ENCODE measurements around the gene TRIO.

TRIO gene

DNA sequence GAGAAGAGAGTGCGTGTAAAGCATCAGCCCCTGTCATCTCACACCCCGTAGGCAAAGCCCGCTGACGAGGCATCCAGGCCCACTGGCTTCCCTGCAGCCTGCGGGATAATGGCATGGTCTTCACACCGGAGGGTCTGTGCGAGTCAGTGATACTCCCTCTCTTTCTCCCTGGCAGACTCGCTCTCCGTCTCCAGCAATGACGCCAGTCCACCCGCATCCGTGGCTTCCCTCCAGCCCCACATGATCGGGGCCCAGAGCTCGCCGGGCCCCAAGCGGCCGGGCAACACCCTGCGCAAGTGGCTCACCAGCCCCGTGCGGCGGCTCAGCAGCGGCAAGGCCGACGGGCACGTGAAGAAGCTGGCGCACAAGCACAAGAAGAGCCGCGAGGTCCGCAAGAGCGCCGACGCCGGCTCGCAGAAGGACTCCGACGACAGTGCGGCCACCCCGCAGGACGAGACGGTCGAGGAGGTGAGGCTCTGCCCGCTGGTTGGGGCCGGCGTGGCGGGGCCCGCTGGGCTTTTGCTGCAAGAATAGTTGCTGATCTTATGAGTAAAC, 317.8 kb downstream of the TRIO start:
- no peak for DNase-seq (ENCODE audit: low read depth)

DNA sequence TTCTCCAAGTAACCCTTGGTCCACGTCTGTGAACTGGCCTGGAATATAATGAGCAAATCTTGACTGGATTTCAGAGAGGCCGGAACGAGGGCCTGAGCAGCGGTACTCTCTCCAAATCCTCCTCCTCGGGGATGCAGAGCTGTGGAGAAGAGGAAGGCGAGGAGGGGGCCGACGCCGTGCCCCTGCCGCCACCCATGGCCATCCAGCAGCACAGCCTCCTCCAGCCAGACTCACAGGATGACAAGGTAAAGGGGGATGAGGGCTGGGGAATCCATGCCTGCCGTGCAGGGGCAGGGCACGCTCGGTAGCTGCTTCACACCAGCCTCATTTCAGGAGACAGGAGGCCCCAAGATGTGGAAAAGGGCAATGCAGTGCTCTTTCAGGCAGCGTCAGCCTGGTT, 319.5 kb downstream of the TRIO start:
- no peak for DNase-seq (ENCODE audit: low read depth)

DNA sequence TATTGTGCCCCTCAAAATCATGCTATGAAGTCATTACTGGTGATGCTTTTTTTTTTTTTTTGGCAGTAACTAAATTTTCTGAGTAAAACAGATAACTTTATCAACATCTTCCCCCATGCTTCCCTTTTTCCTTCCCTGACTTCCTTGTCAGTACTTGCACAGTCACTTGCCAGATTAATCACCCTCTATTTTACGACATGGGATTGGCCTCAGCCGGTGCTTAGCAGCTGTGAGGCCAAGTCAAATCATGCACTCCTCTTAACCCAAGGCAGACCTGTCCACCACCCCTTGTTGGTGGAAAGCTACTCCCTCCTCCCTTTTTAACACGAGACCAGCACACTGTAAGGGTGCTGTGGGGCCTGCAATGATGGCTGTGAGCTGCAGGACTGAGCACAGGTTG, 320.5 kb downstream of the TRIO start:
- peak; percentile 63 for DNase-seq (ENCODE audit: low read depth)

DNA sequence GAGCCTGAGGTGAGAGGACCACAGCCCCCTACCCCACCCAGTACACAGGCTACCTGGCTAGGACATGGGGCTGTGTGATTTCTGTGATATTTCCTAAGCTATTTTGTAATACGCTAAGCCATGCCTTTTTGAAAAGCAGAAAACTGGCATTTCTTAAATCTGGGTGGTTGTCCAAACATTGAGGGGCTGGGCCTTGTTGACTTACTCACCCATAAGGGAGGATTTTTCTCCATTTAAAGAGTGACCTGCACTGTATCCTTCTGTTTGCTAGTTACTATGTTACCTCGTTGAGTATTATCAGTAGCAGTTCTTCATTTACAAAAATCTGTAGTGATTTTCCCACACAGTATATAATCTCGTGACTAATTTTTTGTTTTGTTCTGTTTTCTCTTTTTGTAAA, 321.0 kb downstream of the TRIO start:
- DNase-seq (ENCODE audit: low read depth): no peak

DNA sequence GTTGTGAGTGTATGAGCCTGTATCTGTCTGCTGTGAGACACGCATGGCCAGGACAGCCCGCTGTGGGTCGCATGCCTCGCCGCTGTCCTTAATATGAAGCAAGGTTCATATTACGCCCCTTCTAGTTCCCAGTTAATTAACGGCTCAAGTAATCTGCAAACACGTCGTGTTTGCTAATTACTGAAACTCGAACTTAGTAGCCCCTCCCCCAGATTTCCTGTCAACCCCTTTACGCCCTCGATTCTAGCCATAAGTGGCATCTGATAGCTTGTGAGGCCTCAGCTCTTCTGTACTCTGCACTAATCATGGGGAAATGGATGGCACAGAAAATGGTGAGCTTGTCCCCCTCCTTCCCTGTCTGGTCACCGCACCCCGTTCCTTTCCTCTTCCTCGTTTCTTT, 321.5 kb downstream of the TRIO start:
- DNase-seq (ENCODE audit: low read depth): no peak

DNA sequence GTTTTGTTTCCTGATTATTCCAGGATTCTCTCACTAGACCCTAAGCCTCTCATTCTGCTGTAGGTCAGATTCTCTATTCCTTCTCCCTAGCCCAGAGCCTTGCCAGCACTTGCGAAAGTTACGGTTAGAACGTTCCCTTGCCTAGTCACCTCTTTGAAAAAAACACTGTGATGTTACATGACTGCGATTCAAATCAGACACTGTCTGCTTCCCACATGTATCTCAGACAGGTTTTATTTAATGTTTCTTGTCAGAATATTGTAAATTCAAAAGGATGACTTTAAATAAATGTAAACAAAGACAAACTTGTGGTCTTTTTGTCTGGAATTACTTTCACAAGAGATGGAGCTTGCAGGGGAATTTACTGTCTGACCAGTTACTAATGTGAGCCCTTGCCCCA, 322.0 kb downstream of the TRIO start:
- no peak for DNase-seq (ENCODE audit: low read depth)

DNA sequence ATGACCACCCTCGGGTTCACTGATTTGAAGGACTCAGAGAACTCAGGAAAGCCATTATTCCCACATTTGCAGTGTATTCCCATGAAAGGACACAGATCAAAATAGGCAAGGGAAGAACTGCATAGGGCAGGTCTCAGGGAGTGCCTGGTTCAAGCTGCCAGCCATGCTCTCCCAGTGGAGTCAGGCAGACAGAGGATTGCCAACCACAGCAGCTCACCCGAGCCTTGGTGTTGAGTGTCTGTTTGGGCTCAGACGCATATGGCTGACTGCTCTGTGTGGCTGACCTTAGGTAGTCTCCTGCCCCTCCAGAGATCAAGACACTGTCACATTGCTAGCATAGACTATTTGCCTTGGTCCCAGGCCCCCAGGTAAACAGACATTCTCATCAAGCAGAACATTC, 322.6 kb downstream of the TRIO start:
- DNase-seq (ENCODE audit: low read depth): no peak

DNA sequence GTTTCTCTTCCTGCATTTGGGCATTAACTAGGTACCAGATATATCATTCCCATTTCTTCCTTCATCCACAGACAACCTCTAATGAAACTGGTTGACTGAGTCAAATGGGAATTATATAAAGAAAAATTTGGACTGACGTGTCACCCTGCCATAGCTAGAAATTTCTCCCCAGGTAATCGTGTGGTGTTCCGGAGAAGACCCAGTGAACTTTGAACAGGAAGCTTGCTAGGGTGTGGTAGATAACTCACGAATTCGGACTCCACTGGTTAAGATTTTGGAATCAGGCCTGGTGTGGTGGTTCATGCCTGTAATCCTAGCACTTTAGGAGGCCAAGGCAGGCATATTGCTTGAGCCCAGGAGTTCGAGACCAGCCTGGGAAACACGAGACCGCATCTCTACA, 324.1 kb downstream of the TRIO start:
- DNase-seq (ENCODE audit: low read depth): no peak

DNA sequence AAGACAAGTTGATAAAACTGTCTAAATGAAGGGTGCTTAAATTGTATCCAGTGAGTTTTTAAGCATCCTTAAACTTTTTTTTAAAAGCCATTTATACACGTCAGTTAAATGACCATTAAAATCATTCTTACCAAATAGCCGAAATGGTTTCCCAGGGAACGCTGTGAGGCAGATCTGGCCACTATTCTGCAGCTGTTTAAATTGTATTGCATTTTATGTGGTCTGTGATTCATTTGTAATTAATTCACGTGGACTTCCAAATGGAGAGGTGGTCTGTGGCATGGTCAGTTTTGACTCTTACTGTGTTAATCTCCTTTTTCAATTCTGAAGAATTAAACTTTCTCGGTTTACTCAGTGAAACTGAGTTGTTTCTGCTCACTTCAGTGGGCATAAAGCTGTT, 324.7 kb downstream of the TRIO start:
- no peak for DNase-seq (ENCODE audit: low read depth)

DNA sequence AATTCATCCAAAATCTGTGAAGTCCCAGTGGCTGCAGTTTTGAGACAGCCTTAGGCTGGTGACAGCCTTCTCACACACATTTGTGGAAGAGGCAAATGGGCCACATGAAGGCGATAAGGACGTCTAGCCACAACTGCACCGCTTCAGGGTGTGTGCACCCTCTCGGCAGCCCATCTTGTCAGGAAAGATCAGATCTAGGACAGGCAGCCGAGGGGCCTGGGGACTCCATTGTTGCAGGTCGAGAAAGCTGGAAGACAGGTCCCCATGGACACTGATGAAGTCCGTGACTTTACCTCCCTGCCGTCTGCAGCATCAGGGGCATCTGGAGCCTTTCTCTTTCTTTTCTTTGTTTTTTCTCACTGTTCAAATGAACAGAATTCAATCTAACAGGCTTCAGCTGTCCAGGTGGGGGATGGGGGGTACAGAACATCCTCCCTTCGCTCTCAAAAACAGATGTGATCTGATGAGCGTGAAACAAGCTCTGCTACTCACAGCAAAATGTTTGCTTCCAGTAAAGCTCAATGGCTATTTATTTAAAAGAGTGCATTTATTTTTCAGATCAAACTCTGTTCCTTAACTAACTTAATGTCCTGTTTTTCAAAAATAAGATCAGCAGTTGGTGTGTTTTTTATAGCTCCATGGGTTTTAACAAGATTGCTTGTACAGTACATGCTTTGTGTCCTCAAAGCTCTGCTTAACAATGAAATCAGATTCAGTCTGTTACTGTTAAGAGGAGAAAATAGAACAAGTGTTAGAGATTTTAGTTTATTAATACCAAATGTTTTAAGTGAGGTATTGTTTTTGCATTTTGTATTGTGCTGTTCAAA, 326.6 kb downstream of the TRIO start:
- no peak for DNase-seq (ENCODE audit: low read depth)

DNA sequence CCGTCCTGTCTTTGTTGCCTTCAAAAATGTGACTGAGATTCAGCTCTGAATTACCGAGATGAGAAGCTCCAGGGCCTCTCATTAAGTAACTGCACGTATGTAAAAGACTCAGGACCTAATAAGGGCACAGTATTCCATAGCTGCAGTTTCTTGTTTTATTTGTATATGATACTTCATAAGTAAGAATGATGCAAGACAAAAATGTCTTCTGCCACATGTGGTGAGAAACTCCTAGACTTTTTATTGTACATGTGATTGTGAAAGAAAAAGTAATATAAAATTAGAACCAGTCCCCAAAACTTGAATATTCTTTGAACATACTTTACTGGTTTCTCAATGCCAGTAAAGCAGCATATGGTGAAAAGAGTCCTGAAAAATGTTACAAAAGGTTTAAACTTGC, 328.4 kb downstream of the TRIO start:
- no peak for DNase-seq (ENCODE audit: low read depth)

DNA sequence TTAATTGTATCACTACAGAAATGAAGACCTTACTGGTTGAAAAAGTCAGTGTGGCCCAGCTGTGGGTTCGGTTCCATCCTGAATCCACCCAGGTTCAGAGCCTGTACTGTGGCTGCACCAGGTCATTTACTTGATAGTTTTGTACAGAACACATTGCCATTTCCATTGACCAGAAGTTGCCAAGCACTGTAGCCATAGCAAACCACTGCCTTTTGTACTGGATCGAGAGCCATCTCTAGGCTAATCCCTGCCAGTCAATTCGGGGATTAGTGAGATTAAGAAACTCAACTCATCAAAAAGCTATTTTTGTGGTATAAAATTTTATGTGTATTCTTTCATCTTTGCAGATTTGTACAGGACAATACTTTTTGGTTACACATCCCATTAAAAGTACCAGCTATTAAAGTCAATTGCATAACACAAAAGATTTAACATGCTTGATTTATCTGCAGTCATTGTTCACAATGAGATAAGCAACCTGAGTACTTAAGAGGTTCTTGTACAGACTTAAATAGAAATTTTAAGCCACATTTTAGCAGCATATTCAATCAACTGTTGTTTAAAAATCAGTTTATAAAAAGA, 329.9 kb downstream of the TRIO start:
- no peak for DNase-seq (ENCODE audit: low read depth)

DNA sequence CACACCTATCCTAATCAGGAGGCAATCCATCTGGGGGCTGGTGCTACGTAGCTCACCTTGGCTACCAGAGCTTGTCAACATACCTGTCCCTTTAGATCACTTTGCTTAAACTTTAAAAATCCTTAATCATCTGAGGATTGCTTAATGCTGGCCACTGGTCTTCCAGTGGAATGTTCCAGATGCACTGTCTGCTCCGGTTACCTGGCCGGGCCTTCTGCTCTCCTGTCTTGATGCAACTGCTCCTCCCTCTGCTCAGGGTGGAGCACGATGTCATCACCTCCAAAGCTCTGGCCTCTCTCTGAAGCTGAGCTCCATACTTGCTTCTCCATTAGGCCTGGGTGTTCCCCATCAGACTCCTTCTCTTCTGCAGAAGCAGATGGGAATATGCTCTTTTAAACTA, 331.9 kb downstream of the TRIO start:
- DNase-seq (ENCODE audit: low read depth): no peak

DNA sequence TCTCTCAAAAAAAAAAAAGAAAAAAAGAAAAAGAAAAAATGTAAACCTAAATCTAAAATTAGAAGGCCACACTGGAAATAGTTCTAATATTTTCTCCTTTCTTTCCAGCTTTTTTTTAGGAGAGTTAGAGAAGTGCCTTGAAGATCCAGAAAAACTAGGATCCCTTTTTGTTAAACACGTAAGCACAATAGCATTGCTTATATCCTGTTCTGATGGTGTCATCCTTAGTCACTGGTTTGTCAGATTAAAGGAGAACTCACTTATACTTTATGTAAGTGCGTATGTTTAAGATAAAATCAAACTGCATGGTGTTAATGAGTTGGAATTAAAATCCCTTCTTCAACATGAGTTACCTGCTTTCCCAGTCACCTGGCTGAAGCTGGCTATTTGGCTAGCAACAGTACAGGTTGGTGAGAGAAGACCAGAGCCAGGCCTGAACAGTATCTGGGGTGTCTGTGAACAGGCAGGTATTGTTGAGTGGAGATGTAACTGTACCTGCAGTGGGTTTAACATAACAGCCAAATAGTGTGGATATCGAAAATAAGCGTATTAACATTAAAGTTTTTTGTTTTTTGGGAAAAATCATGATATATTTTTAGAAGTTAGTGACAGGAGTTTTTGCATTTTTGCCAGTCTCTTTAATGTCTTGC, 333.8 kb downstream of the TRIO start:
- peak; percentile 91 for DNase-seq (ENCODE audit: low read depth)

DNA sequence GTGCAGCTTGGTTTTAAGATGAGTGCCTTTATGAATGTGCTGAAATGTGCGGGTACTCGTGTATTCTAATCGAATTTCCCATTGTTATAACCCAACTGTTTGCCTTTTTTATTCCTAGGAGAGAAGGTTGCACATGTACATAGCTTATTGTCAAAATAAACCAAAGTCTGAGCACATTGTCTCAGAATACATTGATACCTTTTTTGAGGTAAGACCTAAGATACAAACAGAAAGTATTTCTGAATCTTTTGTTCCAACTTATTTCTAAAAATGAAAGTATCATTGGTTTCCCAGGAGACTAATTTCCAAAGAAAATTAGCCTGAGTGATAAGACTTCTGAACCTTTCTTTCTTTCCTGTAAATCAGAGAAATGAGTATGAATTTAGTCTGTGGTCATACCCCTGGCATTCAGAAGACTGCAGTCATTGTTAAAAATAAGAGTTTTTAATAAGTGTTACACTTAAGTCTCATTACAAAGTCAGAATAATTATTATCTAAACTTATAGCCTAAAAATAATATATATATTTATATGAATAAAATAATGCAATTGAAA, 336.1 kb downstream of the TRIO start:
- no peak for DNase-seq (ENCODE audit: low read depth)

DNA sequence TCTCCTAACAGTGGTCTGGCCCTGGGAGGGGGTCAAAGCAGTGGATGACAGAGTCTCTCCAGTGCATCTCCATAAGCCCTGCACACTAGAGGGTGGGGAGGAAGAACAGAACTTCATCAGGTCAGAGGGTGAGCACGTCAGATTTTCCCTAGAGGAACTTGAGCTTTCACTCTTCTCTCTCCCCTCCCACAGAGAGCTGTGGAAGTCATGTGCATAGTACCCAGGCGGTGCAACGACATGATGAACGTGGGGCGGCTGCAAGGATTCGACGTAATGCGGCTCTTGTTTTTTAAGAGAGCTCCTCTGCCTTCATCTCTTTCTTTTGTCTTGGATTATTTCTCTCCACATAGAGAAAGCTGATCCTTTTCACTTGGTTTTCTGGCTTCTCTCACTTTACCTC, 338.2 kb downstream of the TRIO start:
- no peak for DNase-seq (ENCODE audit: low read depth)

DNA sequence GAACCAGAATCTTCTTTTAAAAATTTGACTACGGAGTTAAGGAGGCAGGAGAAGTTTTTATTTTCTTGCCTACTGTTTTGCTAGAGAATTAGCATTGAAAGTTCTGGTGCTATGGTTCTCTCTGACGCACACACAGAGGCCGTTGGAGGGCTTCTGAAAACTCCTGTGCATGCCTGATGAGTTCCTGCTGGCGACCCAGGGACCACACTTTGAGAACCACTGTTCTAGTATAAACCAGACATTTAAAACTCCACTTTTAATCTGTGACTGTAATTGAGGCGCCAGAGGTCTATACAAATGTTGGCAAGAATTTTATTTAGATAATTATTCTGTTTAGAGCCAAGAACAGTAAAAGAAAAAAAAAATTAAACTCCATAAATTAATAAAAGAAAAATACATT, 338.9 kb downstream of the TRIO start:
- no peak for DNase-seq (ENCODE audit: low read depth)

DNA sequence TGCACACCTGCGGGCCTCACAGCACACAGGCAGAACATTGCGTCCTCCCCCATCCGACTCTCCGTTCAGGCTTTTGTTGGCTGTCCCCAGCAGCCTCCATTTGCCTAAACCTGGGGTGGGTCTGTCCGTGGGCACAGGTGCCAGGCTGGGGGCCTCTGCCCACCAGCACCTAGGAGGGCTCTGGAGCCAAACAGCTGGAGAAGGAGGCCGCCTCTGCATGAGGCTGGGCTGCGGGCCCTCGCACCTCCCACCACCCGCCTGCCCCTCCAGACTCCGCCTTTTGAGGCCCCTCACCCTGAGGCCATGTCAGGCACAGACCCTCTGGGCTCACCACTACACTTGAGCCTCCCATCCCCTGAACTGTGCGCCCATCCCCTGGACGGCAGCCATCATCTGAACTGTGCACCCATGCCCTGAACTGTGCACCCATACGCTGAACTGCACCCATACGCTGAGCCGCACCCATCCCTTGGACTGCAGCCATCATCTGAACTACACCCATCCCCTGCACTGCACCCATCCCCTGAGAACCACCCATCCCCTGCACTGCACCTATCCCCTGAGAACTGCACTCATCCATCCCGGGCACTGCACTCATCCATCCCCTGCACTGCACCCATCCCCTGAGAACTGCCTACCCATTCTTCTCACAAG, 340.5 kb downstream of the TRIO start:
- no peak for DNase-seq (ENCODE audit: low read depth)

DNA sequence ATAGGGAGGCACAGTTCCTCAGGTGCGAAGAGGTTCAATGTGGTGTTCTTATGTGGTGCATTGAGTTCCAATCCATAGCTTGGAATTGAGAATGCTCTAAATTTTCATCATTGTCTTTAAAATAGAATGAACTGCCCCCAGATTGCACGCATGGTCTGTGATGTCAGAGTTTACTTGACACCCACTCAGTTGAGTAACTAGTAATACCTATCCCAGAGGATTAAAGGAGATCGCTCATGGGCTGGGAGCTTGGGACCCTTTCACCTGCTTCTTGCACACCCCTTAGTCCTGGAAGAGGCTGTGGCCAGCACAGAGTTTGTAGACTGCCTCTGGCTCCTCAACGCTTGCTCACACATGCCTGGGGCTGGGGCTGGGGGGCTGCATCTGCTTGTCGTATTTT, 343.3 kb downstream of the TRIO start:
- no peak for DNase-seq (ENCODE audit: low read depth)

DNA sequence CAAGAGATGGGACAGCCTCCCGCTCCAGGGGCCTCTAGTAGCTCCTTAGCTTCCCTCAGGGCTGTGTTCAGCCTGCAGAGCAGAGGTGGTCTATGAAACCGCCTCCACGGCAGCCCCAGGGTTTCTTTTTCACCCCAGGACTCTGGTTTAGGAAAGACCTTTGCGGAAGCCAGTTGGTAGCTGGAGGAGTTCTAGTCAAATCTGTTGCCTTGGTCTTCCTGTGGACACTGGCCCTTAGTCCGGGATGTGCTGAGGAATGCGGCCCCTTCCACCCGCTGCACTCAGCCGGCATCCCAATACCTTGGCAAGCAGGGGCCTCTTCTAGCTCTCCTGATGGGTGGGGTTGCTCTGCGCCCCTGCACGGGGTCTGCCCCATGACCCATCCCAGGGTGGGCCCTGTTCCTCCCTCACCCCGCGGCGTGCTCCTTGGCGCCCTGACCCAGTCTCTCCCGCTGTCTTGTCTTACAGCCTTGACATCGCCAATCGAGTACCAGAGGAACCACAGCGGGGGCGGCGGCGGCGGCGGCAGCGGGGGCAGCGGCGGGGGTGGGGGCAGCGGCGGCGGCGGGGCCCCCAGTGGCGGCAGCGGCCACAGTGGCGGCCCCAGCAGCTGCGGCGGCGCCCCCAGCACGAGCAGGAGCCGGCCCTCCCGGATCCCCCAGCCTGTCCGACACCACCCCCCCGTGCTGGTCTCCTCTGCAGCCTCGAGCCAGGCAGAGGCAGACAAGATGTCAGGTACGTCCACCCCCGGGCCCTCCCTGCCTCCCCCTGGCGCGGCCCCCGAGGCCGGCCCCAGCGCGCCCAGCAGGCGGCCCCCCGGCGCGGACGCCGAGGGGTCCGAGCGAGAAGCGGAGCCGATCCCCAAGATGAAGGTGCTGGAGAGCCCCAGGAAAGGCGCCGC, 344.1 kb downstream of the TRIO start:
- no peak for DNase-seq (ENCODE audit: low read depth)

DNA sequence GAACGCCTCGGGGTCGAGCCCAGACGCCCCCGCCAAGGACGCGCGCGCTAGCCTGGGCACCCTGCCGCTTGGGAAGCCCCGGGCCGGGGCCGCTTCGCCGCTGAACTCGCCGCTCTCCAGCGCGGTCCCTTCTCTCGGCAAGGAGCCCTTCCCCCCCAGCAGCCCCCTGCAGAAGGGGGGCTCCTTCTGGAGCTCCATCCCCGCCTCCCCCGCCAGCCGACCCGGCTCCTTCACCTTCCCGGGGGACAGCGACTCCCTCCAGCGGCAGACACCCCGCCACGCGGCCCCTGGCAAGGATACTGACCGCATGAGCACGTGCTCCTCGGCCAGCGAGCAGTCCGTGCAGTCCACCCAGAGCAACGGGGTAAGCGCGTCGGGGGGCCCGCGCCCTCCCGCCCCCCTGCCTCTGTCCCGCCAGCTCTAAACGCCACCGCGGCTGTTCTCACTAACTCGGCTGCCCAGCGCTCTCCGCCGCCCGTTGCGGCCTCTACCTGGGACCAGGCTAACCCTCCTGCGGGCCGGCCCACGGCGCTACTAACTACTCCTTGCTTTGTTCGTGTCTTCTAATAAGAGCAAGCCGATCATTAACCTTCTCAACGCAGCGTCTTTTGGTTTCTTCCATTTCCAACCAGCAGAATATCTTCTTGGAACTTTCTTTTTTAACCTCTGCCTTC, 344.9 kb downstream of the TRIO start:
- DNase-seq (ENCODE audit: low read depth): no peak

All from ELR (cell line).